ENCODE measurements around the gene MTARC2. TPM values are rescaled to one million over a fixed set of nuclear protein-coding genes. Genes with fewer than 3 reads are reported as not detected.

Gene MTARC2
- total RNA-seq, 4 donors from 2014 or later = 1.5 to 6.7 (median 6.1) TPM

GRCh38 chr1:220796530-220796929, 48.4 kb downstream of the MTARC2 start:
- H3K36me3 ChIP-seq = peaks cover 0 to 32% (median 0%) of the 10 kb centered on the region in 3 donors
- H3K4me1 ChIP-seq = peaks cover 0 to 8% (median 4%) of the 10 kb centered on the region in 3 donors
- H3K4me3 ChIP-seq = no peak overlapping the region
- no peaks in the 10 kb centered on the region for H3K27me3 ChIP-seq
- no peaks in the 10 kb centered on the region for H3K9me3 ChIP-seq
- TF ChIP-seq, protein P1, sequence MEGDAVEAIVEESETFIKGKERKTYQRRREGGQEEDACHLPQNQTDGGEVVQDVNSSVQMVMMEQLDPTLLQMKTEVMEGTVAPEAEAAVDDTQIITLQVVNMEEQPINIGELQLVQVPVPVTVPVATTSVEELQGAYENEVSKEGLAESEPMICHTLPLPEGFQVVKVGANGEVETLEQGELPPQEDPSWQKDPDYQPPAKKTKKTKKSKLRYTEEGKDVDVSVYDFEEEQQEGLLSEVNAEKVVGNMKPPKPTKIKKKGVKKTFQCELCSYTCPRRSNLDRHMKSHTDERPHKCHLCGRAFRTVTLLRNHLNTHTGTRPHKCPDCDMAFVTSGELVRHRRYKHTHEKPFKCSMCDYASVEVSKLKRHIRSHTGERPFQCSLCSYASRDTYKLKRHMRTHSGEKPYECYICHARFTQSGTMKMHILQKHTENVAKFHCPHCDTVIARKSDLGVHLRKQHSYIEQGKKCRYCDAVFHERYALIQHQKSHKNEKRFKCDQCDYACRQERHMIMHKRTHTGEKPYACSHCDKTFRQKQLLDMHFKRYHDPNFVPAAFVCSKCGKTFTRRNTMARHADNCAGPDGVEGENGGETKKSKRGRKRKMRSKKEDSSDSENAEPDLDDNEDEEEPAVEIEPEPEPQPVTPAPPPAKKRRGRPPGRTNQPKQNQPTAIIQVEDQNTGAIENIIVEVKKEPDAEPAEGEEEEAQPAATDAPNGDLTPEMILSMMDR (IDR thresholded peaks at IDR 0.05) = no peak
- TF ChIP-seq POLR2A (IDR thresholded peaks at IDR 0.05) = no peak
- no peak overlapping the region for H3K27ac ChIP-seq
- intact Hi-C loops (cut with DNase I) = no loop called here
- WGBS, 2 donors = 88 to 94% methylated on average over 10 of the region's 10 CpGs
- DNase-seq = no peak

- no peaks in the 10 kb centered on the region for H3K9me3 ChIP-seq
- H3K4me1 ChIP-seq = peaks cover 0 to 4% (median 1%) of the 10 kb centered on the region in 3 donors
- no peaks in the 10 kb centered on the region for H3K27me3 ChIP-seq
- no peak overlapping the region for H3K4me3 ChIP-seq
- DNase-seq = no peak
- H3K27ac ChIP-seq = no peak overlapping the region
- TF ChIP-seq, protein P1 (IDR thresholded peaks at IDR 0.05) = no peak
- no peak for TF ChIP-seq POLR2A (IDR thresholded peaks at IDR 0.05)
- intact Hi-C loops (cut with DNase I) = no loop called here
- H3K36me3 ChIP-seq = peaks cover 0 to 32% (median 0%) of the 10 kb centered on the region in 3 donors
Observed at GRCh38 chr1:220797044-220797443, 48.9 kb downstream of the MTARC2 start.

- intact Hi-C loops (cut with DNase I) = no loop called here
- DNase-seq = no peak
- H3K4me1 ChIP-seq = no peaks in the 10 kb centered on the region
- H3K9me3 ChIP-seq = no peaks in the 10 kb centered on the region
- H3K27ac ChIP-seq = no peak overlapping the region
- H3K36me3 ChIP-seq = peaks cover 0 to 32% (median 0%) of the 10 kb centered on the region in 3 donors
- H3K4me3 ChIP-seq = no peak overlapping the region
- H3K27me3 ChIP-seq = no peaks in the 10 kb centered on the region
- 77 to 88% methylated on average over 3 of the region's 3 CpGs for WGBS, 2 donors
- TF ChIP-seq, protein P1 (IDR thresholded peaks at IDR 0.05) = no peak
- no peak for TF ChIP-seq POLR2A (IDR thresholded peaks at IDR 0.05)
Observed at GRCh38 chr1:220797553-220797952, 49.4 kb downstream of the MTARC2 start.

- TF ChIP-seq, protein P1 (IDR thresholded peaks at IDR 0.05) = no peak
- Histone ChIP-seq H3K27ac (no peak overlapping the region), H3K9me3 (no peaks in the 10 kb centered on the region), H3K27me3 (no peaks in the 10 kb centered on the region), H3K4me1 (peaks cover 0 to 3% (median 0%) of the 10 kb centered on the region in 3 donors), H3K4me3 (no peak overlapping the region), H3K36me3 (peaks cover 0 to 36% (median 0%) of the 10 kb centered on the region in 3 donors)
- intact Hi-C loops (cut with DNase I) = no loop called here
- DNase-seq = no peak
- WGBS, 2 donors = 74 to 88% methylated on average over 2 of the region's 2 CpGs
Observed at GRCh38 chr1:220798338-220798737, 50.2 kb downstream of the MTARC2 start.

- no peaks in the 10 kb centered on the region for H3K27me3 ChIP-seq
- WGBS, 2 donors = 78 to 86% methylated on average over 6 of the region's 6 CpGs
- TF ChIP-seq, protein P1 (IDR thresholded peaks at IDR 0.05) = no peak
- TF ChIP-seq POLR2A (IDR thresholded peaks at IDR 0.05) = no peak
Observed at GRCh38 chr1:220800262-220800661, 52.1 kb downstream of the MTARC2 start.

More at GRCh38 chr1:220800262-220800661, 52.1 kb downstream of the MTARC2 start:
- no peaks in the 10 kb centered on the region for H3K9me3 ChIP-seq
- peaks cover 0 to 5% (median 0%) of the 10 kb centered on the region in 3 donors for H3K4me1 ChIP-seq
- no peak overlapping the region for H3K4me3 ChIP-seq
- DNase-seq = no peak
- intact Hi-C loops (cut with DNase I) = no loop called here
- no peak overlapping the region for H3K27ac ChIP-seq
- peaks cover 0 to 36% (median 0%) of the 10 kb centered on the region in 3 donors for H3K36me3 ChIP-seq

Measured in esophagus squamous epithelium (tissue), 5 donors.